NCI-H345 treated with DMSO at 0.1 percent for 48 hours (cell line): ENCODE results near the gene PDLIM5.

ENCODE experiments used
- DNase-seq: peaks from one replicate; lab custom pipeline; 2025; ENCODE audit not compliant: unreplicated experiment; lab: John Stamatoyannopoulos, UW

PDLIM5 gene

DNA sequence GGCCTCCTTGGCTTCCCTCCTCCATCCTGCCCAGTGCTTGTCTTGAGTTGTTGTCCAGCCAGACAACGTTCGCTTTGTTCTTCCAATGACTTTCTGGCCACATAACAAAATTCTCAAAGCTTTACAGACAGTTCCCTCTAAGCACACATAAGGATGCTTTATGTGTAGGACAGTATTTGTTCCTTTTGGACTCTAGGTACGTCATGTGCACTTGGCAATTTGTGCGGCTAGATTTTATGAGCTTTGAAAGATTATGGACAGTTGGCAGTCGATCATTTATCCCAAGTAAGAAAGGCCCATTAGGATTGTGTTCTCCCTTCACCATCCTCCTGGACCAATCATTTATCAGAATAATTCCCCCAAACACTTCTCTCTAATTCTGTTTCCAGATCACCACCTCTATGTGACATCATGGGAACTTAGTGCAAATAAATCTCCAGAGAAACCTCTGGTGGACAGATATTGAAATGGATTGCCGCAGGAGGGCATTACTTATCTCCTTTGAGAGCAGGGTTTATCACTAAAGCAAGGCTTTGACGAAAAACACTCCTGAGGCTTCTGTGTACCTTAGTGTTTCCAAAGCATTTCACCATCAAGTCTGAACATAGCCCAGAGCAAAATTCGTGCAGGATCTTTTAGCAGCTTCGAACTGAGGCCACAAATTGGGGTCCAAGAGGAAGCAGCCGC, 228.6 kb downstream of the PDLIM5 start:
- no peak for DNase-seq

DNA sequence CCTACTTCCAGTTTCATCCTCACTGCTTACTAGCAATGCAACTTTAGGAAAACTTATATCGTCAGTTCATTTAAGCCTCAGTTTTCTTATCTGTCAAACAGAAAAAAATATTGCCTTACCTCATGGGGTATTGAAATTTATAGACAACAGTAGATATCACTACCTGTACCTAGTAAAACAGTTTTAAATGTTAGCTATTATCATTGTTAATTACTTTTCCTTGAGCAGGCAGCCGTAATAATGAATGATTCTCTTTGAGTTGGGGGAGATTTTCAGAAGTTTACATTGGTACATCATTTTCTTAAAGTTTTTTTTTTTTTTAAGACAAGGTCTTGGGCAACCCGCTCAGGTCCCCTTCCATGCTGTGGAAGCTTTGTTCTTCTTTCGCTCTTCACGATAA, 234.3 kb downstream of the PDLIM5 start:
- DNase-seq = no peak

DNA sequence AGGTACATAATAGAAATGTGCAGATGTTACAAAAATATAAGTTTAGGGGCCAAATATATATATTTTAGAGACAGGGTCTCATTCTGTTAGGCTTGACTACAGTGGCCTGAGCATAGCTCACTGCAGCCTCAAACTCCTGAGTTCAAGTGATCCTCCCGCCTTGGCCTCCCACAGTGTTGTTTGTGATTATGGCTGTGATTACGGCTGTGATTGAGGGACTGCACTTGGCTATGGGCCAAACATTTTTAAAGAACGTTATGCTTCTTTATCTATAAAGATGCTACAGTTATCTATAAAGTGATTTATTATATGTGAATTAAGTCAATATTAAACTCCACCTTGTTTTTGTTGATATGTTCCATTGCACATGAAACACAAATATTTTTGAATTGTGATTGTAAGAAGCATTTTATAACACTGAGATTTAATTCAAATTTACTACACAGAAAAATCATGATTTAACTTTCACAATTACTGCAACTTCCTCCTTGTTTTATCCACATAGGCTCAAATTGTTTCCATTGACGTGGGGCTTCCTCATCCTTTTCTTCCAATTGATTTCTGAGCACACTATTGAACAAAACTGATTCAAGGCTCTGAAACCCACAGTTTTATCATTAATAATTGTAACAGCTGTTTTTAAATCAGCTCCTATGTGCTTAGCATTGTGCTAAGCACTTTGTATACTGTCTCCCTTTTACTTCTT, 237.6 kb downstream of the PDLIM5 start:
- no peak for DNase-seq

DNA sequence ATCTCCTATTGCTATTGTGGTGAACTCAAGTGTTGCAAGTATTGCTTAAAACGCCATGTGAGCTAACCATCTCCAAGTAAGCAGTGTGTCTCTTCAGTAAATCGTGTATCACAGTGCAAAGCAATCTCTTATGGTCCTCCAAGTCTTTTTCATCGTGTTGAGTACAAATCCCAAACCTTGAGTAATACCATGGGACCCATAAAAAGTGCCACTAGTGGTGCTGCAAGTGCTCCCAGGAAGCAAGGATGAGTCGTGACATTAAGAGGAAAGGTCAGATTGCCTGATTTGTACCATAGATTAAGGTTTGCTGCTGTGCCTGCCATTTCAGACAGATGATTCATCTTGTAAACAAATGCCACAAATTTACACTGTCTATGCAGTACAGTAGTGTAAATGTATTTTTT, 239.1 kb downstream of the PDLIM5 start:
- no peak for DNase-seq

DNA sequence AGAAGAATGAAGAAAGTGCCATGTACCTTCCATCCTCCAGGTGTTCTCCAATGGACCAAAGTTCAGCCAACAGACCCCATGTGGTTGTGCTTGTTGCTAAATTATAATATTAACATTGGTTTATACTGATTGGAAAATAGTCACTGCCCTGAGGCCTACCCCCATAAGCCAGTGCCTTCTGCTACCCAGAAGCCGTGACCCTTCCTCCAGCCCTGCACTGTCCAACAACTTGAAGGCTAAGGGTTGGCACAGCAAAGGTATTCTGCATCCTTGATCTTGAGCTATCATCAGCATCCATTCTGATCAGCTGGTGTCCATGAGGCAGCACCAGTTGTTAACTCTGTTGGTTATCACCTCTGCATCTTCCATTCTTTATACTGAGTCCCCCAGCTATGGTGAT, 239.8 kb downstream of the PDLIM5 start:
- no peak for DNase-seq

DNA sequence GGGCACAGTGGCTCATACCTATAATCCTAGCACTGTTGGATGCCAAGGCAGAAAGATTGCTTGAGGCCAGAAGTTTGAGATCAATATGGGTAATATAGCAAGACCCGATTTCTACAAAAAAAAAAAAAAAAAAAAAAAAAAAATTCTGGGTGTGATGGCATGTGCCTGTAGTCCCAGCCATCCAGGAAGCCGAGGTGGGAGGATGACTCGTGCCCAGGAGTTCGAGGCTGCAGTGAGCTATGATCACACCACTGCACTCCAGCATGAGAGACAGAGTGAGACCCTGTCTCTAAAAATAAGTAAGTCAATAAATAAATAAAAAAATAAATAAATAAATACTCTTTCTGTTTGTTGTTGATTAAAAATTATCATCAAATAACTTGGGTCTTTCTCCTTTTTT, 243.6 kb downstream of the PDLIM5 start:
- DNase-seq = no peak

DNA sequence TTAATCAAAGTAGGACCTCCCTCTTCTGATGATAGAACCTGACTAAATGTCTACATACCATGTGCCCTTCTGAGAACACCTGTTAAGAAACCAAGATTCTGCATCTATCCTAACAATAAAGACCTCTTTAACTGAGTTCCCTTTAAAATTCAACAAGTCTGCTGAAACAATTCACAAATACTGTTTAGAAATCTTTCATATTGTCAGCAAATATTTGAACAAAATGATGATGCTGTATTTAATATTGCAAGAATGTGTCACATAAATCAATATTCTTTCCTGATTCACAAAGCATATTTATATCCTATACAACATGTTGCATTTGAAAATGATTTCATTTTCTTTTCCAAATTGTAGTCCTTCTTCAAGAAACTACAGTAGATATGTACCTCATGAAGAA, 246.4 kb downstream of the PDLIM5 start:
- no peak for DNase-seq

DNA sequence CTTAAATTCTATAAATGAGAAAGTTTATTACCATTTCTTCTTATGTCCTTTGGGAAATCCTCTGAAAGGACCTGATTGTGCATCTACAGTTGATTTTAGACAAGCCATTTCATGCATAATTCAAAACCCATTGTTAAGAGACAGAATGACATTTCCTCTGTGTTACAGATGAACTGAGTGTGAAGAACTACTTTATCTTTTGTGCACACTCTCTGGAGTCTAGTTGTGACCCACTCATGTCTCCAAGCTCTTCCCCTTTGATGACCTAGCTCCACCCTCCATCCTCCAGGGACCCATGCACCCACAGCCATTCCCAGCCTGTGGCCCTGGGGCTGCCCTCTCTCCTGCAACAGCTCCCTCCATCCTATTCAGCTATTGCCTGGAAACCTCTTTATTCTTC, 248.6 kb downstream of the PDLIM5 start:
- DNase-seq = no peak

DNA sequence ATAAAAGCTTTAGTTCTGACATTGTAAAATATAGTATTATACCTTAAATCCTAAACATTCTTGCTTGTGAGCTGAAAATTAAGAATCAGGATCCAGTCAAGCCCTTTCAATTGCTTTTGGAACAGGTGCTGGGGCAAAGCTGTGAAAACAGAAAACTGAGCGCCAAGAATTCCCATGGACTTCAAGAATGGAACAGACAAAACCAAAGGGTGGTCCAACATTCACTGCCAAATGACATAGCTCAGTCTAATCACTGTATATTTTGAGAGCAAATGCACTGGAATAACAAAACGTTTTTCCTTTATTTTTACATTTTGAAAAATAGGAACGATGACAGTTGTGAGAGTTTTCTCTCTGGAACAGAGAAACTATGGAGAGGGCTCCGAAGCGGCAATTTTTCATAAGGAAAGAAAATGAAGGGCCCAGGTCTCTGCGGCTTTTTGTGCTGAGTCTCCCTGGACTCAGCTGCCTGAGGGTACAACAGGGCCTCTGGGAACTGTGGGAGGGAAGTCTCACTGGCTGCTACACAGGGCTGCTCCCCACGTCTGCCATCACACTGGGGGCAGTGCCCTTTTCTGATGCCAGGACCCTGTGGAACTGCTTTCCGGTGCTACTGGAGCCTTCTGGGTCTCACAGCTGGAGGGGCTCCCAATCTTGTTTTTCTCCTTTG, 250.0 kb downstream of the PDLIM5 start:
- no peak for DNase-seq

DNA sequence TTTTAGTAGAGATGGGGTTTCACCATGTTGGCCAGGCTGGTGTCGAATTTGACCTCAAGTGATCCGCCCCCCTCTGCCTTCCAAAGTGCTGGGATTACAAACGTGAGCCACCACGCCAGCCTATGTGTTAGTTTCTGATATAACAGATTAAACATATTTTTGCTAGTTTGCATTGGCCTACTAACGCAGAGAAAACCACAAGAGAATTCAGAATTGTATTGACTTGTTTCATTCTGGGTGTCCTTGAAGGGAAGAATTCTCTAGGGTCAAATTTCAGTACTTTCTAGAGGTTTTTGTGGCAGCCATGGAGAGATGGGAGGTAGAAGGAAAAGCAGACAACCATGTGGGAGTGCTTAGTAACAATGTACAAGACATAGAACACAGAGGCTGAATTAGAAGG, 259.9 kb downstream of the PDLIM5 start:
- DNase-seq = no peak

DNA sequence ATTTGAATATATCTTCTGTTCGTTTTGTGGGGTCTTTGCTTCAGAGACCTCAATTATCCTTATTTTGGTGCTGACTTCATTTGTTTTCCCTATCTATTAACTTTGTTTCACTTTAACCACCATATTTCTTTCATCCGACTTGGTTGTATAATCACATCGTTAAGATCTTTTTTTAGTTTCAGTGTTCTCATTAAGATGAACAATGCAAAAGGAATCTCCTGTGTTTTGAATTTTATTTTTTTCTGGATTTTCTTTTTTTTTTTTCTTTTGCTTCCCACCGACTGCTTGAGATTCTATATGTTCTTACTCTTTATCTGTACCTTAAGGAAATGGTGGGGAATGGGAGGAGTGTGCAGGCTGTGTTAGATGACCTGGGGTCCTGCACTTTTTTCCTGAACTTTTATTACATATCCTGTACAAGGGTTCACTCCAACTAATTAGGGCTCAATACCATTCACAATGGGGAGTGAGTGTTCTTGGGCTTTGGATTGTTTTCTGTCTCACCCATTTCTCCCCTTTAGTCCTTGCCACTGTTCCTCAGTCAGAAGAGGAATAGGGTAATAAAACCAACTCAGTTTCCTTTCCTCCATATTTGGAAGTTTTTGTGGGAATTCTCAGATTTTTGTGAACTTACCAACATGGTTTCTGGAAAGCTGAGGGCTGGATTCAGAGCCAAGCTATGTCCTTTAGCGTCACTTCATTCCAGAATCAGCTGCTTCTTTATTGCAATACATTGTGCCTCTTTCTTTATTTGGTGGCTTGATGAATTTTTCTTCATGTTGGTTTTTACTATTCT, 262.8 kb downstream of the PDLIM5 start:
- no peak for DNase-seq

DNA sequence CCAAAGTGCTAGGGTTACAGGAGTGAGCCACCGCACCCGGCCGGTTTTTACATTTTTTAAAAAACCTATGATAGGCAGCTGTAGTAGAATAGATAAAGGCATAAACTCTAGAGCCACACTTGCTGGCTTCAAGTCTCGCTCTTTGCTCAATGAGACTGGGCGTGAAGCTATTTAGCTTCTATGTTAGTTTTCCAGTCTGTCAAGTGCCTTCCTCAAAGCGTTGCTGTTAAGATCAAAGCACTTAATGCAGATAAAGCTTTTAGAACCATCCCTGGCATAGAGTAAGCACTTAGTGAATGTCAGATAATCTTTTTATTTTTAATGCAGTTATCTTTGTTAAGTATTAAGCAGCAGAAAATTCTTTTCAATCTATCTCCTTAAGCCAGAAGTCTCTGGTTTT, 264.0 kb downstream of the PDLIM5 start:
- DNase-seq = no peak
